ENCODE results near the gene GNB1L. TPM values are rescaled to one million over a fixed set of nuclear protein-coding genes. Genes with fewer than 3 reads are reported as not detected.

GNB1L gene
- total and polyA plus RNA-seq, 9 of the 15 experiments (the other 6 are each of a cell fraction or from before 2014, with no cell fraction given), result 0.56 to 50.5 (median 10.2) TPM

DNA sequence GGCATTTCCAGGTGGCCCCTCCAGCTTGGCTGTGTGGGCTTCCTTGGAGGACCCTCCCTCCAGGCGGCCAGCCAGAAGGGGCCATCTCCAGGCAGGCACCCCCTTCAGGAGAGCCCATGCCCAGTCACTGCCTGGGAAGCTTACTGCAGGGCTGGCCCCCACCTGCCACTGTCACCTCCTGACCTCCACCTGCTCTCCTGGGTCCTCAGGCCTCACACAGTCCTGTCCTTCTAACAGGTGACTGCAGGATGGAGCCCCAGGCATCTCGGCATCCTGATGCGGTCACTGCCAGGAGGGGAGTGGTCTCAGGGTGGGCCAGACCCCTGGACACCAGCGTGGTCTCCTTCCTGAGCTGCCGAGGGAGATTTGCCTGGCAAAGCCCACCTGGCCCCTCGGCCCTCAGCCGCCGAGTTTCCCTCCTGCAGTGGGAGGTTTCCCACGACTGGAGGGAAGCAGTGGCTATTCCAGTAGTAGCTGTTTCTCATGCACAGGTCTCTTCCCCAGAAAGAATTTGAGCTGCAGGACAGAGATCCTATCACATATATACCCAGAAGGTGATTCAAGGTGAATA lies 81.1 kb downstream of the GNB1L start:
- H3K9ac ChIP-seq (ENCODE audit: insufficient read depth in 1 of 2, low read depth in 2 of 2, low read length in 2 of 2), result peak overlapping the region; percentile 51 to 90; a peak in 2 of 4 replicates
- TF ChIP-seq TCF3 (CRISPR knock-in tag; IDR thresholded peaks at IDR 0.05) (no peak), ZKSCAN1 (IDR thresholded peaks at IDR 0.05; ENCODE audit: low read depth, low read length) (0 out of 2 replicates have a peak, but pooled peaks have one; percentile 9), RUNX1 (IDR thresholded peaks at IDR 0.05; ENCODE audit: low read depth) (peak; percentile 51; the same call in 1 of the 2 replicates), KDM5B (IDR thresholded peaks at IDR 0.05; ENCODE audit: insufficient replicate concordance, low read depth, low read length) (peak; percentile 7), SETDB1 (IDR thresholded peaks at IDR 0.05; ENCODE audit: low read length) (peak; percentile 28), CBX3 (IDR thresholded peaks at IDR 0.05; ENCODE audit: borderline replicate concordance in 1 of 2, low read length in 2 of 2) (peak in 1 of 2 experiments; percentile 75; a peak in 1 of 3 replicates), ZNF584 (CRISPR knock-in tag; IDR thresholded peaks at IDR 0.05; ENCODE audit: low read depth) (0 out of 2 replicates have a peak, but pooled peaks have one; percentile 4), BDP1 (IDR thresholded peaks at IDR 0.05; ENCODE audit: insufficient read depth, insufficient read length) (no peak)
- TF ChIP-seq, protein P1, sequence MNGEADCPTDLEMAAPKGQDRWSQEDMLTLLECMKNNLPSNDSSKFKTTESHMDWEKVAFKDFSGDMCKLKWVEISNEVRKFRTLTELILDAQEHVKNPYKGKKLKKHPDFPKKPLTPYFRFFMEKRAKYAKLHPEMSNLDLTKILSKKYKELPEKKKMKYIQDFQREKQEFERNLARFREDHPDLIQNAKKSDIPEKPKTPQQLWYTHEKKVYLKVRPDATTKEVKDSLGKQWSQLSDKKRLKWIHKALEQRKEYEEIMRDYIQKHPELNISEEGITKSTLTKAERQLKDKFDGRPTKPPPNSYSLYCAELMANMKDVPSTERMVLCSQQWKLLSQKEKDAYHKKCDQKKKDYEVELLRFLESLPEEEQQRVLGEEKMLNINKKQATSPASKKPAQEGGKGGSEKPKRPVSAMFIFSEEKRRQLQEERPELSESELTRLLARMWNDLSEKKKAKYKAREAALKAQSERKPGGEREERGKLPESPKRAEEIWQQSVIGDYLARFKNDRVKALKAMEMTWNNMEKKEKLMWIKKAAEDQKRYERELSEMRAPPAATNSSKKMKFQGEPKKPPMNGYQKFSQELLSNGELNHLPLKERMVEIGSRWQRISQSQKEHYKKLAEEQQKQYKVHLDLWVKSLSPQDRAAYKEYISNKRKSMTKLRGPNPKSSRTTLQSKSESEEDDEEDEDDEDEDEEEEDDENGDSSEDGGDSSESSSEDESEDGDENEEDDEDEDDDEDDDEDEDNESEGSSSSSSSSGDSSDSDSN (IDR thresholded peaks at IDR 0.05; ENCODE audit: borderline replicate concordance in 1 of 2, low read depth in 2 of 2, low read length in 2 of 2), result 0 out of 4 replicates have a peak, but pooled peaks of 1 of the 2 experiments have one; percentile 61
- TF ChIP-seq, protein P2, sequence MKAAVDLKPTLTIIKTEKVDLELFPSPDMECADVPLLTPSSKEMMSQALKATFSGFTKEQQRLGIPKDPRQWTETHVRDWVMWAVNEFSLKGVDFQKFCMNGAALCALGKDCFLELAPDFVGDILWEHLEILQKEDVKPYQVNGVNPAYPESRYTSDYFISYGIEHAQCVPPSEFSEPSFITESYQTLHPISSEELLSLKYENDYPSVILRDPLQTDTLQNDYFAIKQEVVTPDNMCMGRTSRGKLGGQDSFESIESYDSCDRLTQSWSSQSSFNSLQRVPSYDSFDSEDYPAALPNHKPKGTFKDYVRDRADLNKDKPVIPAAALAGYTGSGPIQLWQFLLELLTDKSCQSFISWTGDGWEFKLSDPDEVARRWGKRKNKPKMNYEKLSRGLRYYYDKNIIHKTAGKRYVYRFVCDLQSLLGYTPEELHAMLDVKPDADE (conservative IDR thresholded peaks at IDR 0.05; ENCODE audit: control insufficient read depth, low read depth, low read length), result 0 out of 2 replicates have a peak, but pooled peaks have one; percentile 20
- TF ChIP-seq, protein P3, sequence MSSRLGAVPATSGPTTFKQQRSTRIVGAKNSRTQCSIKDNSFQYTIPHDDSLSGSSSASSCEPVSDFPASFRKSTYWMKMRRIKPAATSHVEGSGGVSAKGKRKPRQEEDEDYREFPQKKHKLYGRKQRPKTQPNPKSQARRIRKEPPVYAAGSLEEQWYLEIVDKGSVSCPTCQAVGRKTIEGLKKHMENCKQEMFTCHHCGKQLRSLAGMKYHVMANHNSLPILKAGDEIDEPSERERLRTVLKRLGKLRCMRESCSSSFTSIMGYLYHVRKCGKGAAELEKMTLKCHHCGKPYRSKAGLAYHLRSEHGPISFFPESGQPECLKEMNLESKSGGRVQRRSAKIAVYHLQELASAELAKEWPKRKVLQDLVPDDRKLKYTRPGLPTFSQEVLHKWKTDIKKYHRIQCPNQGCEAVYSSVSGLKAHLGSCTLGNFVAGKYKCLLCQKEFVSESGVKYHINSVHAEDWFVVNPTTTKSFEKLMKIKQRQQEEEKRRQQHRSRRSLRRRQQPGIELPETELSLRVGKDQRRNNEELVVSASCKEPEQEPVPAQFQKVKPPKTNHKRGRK (tag; IDR thresholded peaks at IDR 0.05), result no peak
- TF ChIP-seq, protein P4, sequence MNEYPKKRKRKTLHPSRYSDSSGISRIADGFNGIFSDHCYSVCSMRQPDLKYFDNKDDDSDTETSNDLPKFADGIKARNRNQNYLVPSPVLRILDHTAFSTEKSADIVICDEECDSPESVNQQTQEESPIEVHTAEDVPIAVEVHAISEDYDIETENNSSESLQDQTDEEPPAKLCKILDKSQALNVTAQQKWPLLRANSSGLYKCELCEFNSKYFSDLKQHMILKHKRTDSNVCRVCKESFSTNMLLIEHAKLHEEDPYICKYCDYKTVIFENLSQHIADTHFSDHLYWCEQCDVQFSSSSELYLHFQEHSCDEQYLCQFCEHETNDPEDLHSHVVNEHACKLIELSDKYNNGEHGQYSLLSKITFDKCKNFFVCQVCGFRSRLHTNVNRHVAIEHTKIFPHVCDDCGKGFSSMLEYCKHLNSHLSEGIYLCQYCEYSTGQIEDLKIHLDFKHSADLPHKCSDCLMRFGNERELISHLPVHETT (CRISPR knock-in tag; conservative IDR thresholded peaks at IDR 0.05 in 1 of 2, IDR thresholded peaks at IDR 0.05 in 1 of 2), result 0 out of 4 replicates have a peak, but pooled peaks of 1 of the 2 experiments have one; percentile 58

More for the DNA sequence above, 81.1 kb downstream of the GNB1L start:
- ATAC-seq (peak; percentile 10), FAIRE-seq (no peak), DNase-seq (ENCODE audit: extremely low read depth in 1 of 4, low spot score in 3 of 4) (no peak)
- Histone ChIP-seq H4K20me1 (replicated peaks; ENCODE audit: control insufficient read depth, insufficient read depth, low read length) (0 out of 2 replicates have a peak, but pooled peaks cover 3% of the 10 kb centered on the region), H3K4me3 (no peak overlapping the region), H2AFZ (ENCODE audit: low read depth, low read length) (peak overlapping the region; percentile 87), H3K36me3 (ENCODE audit: control insufficient read depth, insufficient read depth, low read length) (no peaks in the 10 kb centered on the region), H3K9me3 (replicated peaks; ENCODE audit: control insufficient read depth, insufficient read depth, low read depth, low read length) (no peaks in the 10 kb centered on the region), H3K4me1 (replicated peaks in 1 of 2; ENCODE audit: control insufficient read depth in 2 of 2, insufficient read depth in 2 of 2, low read length in 2 of 2) (peaks cover 38 to 69% of the 10 kb centered on the region in 2 experiments), H3K79me2 (ENCODE audit: control insufficient read depth, insufficient read depth, low read length) (no peaks in the 10 kb centered on the region), H3K27ac (ENCODE audit: extremely low read depth, low read depth, low read length) (no peak overlapping the region), H3K9me1 (ENCODE audit: control insufficient read depth, insufficient read depth, low read length) (no peaks in the 10 kb centered on the region), H3K27me3 (ENCODE audit: control insufficient read depth in 2 of 2, insufficient read depth in 2 of 2, low read length in 2 of 2) (peaks cover 0 to 9% of the 10 kb centered on the region in 2 experiments; a peak in 2 of 5 replicates), H3K4me2 (ENCODE audit: insufficient read depth, low read length) (peak overlapping the region; percentile 66; the same call in 1 of the 2 replicates)
- in situ Hi-C loops (cut with MboI), result no loop called here
- ChIA-PET POLR2A (interaction anchor here (0.6 to 12.4 kb wide), 24 partner anchors 10 to 969 kb away, joined by 3 to 205 read pairs (median 4); partner anchors contain the start of genes GNB1L and RTL10), CTCF (ENCODE audit: low intra/inter-chr PET ratio) (interaction anchor here (0.6 kb wide), 1 partner anchor 355 kb away, joined by 3 read pairs; no protein-coding TSS in a partner anchor)
- intact Hi-C loops (cut with micrococcal nuclease), result no loop called here
- no TSS peak for BruUV-seq (replicated peaks)
- WGBS (ENCODE audit: insufficient coverage, low coverage, missing lambda C conversion rate), result 59% methylated on average over 9 of the region's 9 CpGs
